MM.1S (cell line): ENCODE data around the gene LMLN.

Experiments used
- CTCF ChIP-seq: fragments of 300-600 bp; sonication (generic); IDR thresholded peaks from 2 replicates; pipeline ENCODE4 v1.5.1; 2016; ENCODE audit warnings: antibody characterized with exemption, low read length, mixed read lengths
- EZH2 ChIP-seq: fragments of 300-600 bp; sonication (generic); optimal IDR thresholded peaks from 2 replicates; pipeline ENCODE3; 2017; ENCODE audit warnings: low read depth, mild to moderate bottlenecking, antibody characterized with exemption, low read length, mixed read lengths

DNA sequence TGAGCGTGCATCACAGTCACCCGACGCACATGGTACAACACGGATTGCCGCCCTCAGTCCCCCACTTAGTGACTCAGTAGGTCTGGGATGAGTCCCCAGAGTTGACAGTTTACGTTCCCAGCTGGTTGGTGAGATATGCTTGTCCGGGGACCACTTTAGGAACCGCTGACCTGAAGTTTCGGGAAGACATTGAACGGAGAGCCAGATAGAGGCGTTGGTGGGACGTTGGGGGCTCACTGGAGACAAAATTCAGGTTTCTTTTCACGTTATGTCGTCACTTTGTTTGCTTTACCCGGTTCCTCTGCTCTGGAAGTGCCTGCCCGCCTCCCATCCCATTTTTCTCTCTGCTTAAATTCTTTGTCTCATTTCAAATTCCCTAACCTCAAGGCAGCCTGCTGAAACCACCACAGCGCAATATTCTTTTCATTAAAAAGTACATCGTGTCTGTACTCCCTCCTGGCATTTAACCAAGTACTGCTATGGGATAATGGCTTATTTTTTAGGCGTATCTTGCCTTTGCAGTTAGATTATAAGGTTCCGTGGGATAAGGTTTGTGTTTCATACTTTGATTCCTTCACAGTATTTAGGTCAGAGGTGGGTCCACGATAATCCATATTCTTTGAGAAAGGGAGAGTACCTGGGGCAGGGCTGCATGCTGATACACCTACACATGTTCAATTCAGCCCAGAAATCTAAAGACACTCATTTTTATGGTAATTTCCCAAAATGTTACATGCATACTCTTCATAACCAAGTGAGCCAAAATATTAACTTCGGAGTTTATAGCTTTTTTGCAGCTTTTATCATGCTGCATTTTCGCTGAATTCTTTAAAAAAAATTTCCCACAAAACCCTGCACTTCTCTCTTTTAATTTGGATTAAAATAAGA is 921 bp downstream of the LMLN start:
- TF ChIP-seq CTCF (no peak), EZH2 (no peak)
